Ammon's horn (tissue), 1 donor: ENCODE results near the gene METTL21C.

ENCODE experiments used
- DNase-seq: peaks from one replicate; pipeline ENCODE4 v3.0.0-alpha.2; 2016; ENCODE audit warnings: low spot score

METTL21C gene

GRCh38 chr13:102697929-102698648 lies 3.2 kb upstream of the METTL21C start:
- no peak for DNase-seq

DNA sequence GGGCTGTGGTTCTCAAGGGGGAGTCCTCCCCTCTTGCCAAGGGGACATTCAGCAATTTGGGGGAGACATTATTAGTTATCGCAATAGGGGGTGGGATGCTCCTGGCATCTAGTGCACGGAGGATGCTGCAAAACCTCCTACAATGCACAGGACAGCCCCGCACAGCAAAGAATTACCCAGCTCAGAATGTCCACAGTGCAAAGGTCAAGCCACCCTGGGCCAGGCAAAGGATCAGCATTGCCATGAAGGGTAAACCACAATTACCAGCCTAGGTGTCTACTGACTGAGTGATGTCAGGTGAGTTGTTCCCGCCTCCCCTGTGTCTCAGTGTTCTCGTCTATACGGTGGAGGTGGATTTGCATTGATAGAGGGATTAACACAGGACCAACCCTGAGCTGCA lies 2.4 kb upstream of the METTL21C start:
- DNase-seq, result no peak

DNA sequence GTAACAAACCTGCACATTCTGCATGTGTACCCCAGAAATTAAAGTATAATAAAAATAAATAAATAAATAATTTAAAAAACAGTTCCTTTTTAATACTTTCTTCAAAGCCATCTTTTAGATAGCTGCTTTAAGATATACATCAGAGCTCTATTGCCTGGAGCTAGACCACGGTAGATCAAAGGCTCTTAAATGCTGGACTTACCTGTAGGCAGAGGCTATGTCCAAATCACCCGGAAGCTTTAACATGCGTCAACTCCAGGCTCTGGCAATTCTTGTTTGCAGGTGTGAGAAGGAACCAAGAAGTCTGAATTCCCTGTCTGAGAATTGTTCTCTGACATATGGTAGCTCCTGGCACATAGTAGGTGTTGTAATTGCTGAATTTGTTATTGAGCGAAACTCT lies 1.6 kb upstream of the METTL21C start:
- DNase-seq, result no peak

GRCh38 chr13:102693776-102694175 lies 1.1 kb downstream of the METTL21C start:
- DNase-seq, result no peak

DNA sequence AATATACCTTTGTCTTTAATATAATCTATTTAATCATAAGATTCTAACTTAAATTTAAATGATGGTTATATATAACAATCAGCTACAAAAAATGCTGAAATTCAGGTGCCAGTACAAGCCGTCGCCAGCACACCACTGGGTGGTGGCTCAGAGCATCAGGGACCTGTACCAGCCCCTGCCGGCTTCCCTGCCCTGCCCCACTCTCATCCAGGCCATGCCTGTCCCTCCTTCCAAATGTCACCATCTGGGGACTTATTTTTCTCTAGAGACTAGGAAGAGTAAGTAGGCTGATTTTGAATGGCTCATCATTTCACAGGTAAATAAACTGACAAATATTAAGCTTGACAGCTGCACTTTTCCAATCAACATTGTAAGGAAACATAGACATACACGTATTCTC lies 1.6 kb downstream of the METTL21C start:
- DNase-seq, result no peak

GRCh38 chr13:102692491-102692826 lies 2.4 kb downstream of the METTL21C start:
- no peak for DNase-seq

- no peak for DNase-seq
Observed at GRCh38 chr13:102690883-102691282, 4.0 kb downstream of the METTL21C start.

DNA sequence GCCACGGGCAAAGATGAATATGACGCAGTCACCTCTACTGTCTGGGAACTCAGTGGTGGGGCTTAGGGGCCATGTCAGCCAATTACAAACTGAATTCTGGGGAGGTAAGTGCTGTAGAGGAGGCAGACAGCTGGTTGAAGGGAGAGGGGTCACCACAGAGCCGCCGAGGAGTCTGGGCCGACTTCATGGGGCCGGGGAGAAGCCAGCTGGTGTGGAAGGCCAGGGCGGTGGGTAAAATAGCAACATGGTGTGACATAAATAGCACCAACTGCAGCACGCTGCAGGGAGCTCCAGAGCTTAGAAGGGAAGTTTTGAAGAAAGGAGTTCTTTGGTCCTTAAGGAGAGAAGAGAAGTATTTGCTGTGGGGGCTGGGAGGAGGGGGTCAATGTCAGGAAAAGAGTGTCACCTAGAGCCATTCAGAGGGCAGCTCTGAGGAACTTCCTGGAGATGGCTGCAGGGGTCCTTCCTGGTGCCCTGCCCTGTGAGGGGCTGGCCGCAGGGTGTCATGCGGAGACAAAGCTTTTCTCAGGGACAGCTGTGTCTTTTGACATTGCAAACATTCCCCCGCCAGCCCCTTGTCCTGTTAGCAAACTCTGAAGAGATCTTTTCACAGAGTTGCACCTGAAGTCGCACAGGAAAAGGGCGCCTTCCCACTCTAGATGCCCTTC lies 6.4 kb downstream of the METTL21C start:
- DNase-seq, result no peak

GRCh38 chr13:102687520-102687919 lies 7.3 kb downstream of the METTL21C start:
- no peak for DNase-seq

GRCh38 chr13:102686024-102686423 lies 8.8 kb downstream of the METTL21C start:
- DNase-seq, result no peak

DNA sequence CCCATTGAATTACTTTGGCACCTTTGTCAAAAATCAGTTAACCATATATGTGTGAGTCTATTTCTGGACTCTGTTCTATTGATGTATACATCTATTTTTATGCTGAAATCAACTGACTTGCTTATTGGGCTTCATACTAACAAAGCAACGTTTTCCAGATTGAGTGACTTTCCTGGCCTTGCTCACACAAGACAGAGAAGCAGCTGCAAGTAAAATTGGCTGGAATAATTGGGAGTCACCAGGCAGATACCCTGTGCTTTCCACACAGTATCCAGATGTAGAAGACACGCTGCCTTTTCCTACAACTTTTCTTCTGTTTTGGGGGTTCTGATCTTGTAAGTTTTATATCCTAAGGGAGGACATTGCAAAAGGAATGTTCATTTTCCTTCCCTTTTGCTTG lies 11.2 kb downstream of the METTL21C start:
- no peak for DNase-seq

- DNase-seq, result no peak
Observed at GRCh38 chr13:102682727-102683126, 12.1 kb downstream of the METTL21C start.

DNA sequence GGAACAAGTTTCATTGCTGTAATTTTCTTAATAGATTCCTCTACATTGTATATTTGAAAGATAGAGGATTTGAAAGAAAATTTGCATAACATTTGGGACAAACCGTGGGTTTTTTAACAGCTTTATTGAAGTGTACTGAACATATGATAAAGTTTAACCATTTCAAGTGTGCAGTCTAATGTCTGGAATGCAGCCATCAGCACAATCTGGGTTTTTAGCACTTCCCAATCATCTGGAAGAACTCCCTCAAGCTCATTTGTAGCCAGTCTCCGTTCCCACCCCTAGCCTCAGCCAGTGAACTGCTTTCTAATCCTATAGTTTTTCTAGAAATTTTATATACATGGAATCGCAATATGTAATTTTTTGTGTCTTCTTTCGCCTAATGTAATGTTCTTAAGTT lies 12.6 kb downstream of the METTL21C start:
- DNase-seq, result no peak

GRCh38 chr13:102680842-102681740 lies 13.8 kb downstream of the METTL21C start:
- no peak for DNase-seq

DNA sequence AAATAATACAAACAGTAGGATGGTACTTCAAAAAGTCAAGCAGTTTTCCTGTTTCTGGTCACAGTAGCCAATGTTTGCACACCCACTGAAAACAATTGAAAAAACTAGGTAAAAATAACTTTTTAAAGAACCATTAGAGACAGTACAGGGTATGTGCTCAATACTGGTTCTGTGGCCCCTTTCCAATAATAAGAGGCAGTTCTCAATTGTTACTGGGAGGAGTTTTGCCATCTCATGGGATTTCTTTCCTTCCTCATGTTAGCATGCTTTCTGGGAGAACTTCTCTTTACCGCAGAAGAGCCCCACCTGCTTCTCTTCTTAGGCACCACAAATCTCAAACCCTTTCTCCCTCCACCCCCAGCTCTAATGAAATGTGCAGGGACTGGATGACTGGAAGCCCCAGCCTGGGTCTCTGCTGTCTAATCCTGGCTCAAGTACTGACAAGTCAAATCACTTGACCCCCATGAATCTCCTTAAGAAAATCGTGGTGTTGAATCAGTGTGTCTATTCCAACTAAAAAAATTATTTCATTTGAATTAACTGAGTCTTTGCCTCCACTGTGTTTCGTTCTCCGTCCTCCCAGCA lies 14.6 kb downstream of the METTL21C start:
- no peak for DNase-seq

DNA sequence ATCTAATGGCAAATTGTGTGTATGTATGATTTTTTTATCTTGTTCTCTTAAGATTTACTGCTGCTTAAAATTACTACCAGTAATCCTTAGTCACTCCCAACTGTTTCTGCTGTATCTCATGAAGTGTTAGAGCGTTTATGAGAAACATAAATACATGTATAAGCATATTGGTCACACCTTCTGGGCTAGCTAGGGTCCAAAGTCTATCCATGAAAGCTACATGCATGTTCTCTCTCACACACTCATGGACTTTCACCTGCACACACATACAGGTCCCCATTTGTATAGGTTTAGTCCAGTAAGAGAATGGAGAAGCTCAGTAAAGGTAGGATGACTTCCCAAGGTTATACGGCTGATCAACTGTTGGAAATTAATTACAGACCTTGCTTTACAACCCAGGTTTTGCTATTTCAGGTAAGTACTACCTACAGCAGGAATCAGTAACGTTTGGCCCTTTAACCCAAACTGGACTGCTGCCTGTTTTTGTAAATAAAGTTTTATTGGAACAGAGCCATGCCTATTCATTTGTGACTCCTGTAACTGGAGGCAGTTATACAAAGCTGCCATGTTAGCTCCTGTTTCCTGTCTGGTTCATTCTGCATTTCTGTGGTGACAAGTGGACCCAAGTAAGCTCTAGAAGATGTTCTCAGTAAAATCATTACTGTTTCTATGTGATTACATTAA lies 15.3 kb downstream of the METTL21C start:
- no peak for DNase-seq

DNA sequence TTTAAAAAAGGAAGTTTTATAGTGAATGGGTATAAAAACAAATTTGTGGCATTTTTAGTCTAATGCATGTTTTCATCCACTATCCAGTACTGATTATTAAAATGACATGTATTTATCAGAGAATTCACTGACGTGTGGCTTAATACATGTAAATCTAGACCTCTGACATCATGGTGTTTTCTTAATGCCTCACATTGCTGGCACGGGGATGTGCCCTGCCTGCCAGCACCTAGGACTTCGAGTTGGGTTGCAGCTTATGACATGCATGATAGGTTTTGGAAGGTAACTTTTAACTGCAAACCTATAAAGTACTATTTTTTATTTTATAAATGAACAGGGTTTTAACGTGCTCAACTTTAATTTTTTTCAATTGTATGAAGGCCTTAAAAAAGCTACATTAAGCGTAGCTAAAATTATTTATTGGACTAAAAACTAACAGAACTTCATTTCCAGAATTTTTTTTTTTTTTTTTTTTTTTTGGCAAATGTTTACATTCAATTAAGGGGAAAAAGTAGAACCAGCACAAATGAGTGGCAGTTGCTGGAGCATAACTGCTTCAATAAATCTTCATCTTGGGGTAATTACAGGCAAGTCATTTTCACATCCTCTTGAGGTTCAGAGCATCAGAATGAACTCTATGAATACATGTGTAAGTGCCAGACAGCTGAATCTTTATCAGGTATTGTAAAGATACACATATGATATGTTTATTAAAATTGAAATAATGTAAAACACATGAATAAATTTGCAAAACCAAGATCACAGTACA lies 16.3 kb downstream of the METTL21C start:
- no peak for DNase-seq

DNA sequence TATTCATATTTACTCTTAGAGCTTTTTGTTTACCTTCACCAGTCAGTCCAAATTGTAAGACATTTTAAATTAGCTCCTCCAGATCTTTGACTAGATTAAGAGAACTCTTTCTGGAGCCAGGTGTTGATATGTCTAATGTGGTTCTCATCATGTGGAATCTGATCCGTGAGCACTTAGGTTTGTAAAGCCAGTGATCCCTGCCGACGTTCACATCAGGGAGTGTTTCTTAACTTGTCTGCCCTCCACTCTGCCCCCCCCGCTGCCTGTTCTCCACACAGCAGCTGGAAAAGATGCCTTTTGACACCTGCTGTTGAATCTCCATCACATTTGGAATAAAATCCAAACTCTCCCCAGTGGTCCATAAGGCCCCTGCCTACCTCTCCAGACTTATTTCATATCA lies 17.7 kb downstream of the METTL21C start:
- no peak for DNase-seq

DNA sequence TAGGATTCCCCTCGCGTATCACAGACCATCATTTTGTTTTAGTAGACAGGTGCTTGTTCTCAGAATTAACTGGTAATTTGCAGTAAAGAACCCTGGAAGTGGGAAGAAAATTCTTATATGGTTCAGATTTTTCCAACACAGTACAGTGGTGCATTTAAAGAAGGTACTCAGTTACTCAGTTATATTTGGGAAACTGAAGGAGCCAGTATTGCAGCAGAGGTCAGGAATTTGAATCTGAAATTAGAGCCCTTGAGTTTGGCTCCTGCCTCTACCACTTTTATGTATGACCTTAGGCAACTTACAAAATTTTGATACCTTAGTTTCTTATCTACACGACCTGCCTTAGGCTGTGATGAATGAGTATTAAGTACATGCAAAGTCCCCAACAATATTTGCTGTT lies 19.7 kb downstream of the METTL21C start:
- DNase-seq, result no peak

GRCh38 chr13:102670130-102670529 lies 24.7 kb downstream of the METTL21C start:
- DNase-seq, result no peak

GRCh38 chr13:102667911-102668310 lies 26.9 kb downstream of the METTL21C start:
- no peak for DNase-seq
